GM20000 (cell line): ENCODE data around the gene HSPD1.
"Not testable (repeated sequence)": the region's sequence is repeated elsewhere in the genome, so short reads cannot be mapped to it uniquely, and the experiment has no call there.

Source experiments
- DNase-seq: peaks from one replicate; pipeline ENCODE4 v3.0.0; 2012; ENCODE audit warnings: low spot score
- CTCF ChIP-seq: IDR thresholded peaks from 2 replicates; pipeline ENCODE4 v1.5.1; 2012; ENCODE audit warnings: mild to moderate bottlenecking, control low read depth; ENCODE audit errors: extremely low read depth, missing control alignments

Gene HSPD1

GRCh38 chr2:197453123-197453913 lies 46.3 kb downstream of the HSPD1 start, which contains the start of gene COQ10B:
COQ10B (plus strand) TSS chr2:197453552; CDS start chr2:197453561, 9 bp downstream.
- no peak for TF ChIP-seq CTCF
- peak; percentile 96 for DNase-seq

DNA sequence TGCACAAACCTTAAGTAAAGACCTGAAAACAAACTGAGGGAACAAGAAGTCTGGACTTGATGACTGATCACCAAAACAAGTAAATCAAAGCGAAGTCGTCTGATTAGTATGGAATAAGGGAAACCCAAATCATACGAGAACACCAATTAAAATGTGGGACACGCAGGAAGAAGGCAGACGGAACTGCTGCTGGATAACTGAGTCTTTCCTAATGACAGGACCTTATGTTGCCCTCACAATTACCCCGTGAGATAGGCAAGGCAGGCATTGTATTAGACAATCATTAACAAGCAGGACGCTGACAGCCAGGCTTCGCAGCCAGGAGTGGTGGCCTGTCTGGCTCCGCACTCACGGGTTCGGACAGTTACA lies 46.9 kb downstream of the HSPD1 start:
- TF ChIP-seq CTCF = no peak
- DNase-seq = no peak

DNA sequence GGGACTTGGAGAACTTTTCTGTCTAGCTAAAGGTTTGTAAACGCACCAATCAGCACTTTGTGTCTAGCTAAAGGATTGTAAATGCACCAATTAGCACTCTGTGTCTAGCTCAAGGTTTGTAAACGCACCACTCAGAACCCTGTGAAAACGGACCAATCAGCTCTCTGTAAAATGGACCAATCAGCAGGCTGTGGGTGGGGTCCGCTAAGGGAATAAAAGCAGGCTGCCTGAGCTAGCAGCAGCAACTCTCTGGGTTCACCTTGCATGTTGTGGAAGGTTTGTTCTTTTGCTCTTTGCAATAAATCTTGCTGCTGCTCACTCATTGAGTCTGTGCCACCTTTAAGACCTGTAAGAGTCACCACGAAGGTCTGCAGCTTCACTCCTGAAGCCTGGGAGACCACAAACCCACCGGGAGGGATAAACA lies 48.7 kb downstream of the HSPD1 start:
- DNase-seq = not testable (repeated sequence)

DNA sequence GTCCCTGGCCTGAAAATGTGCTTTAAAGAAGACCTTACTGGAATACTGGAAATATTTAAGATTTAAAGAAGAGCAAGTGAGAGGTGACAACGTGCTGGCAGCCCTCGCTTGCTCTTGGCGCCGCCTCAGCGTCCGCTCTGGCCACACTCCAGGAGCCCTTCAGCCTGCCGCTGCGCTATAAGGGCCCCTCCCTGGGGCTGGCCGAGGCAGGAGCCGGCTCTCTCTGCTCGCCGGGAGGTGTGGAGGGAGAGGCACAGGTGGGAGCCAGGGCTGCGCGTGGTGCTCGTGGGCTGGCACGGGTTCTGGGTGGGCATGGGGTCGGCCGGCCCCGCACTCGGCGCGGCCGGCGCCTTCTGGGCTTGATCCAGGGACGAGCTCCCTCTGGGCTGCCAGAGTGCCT lies 49.2 kb downstream of the HSPD1 start:
- no peak for DNase-seq
- no peak for TF ChIP-seq CTCF

GRCh38 chr2:197446844-197447243 lies 52.8 kb downstream of the HSPD1 start:
- no peak for TF ChIP-seq CTCF
- DNase-seq = no peak

DNA sequence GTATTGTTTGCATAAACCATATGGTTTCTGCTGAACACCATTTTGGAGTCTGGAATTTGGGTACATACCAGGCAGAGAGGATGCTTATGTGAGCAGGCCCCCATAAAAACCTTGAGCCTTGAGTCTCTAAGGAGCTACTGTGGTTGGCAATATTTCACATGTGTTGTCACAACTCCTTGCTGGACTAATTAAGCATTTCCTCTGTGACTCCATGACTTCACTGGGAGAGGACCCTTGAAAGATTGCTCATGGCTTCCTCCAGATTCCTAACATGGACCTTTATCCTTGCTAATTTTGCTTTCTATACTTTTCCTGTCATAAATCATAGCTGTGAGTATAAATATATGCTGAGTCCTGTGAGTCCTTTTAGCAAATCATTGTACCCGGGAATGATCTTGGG lies 53.9 kb downstream of the HSPD1 start:
- DNase-seq = no peak
- TF ChIP-seq CTCF = no peak

DNA sequence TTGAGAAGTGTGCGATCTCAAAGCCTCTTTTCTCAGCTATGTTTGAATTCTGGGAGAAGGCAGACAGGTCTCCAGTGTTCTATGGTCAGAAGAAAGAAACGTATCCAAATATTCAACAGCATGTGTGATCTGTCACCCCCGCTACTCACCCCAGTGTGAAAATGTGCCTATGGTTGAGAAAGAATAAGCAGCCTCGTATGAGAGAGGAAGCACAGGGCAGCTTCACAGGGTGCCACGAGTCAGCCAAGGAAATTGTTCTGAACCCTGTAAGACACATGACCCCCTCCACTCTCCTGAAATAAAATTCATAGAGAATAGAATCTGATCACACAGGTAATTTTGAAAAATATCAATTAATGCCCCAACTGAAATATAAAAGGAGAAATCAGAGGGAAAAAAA lies 56.8 kb downstream of the HSPD1 start:
- no peak for TF ChIP-seq CTCF
- no peak for DNase-seq

DNA sequence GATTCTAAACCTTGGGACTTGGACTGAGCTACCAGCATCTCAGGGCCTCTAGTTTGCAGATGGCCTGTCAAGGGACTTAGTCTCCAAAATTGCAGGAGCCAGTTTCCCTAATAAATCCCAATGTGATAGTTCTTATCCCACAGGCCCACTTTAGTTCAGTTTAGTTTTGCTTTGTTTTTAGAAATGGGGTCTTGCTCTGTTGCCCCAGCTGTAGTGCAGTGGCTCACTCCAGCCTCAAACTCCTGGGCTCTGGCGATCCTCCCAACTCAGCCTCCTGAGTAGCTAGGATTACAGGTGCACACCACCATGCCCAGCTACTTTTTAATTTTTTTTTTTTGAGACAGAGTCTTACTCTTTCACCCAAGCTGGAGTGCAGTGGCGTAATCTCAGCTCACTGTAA lies 62.3 kb downstream of the HSPD1 start:
- no peak for DNase-seq
- TF ChIP-seq CTCF = no peak
